ENCODE data around the gene DDX20.

- TF ChIP-seq, protein P1, sequence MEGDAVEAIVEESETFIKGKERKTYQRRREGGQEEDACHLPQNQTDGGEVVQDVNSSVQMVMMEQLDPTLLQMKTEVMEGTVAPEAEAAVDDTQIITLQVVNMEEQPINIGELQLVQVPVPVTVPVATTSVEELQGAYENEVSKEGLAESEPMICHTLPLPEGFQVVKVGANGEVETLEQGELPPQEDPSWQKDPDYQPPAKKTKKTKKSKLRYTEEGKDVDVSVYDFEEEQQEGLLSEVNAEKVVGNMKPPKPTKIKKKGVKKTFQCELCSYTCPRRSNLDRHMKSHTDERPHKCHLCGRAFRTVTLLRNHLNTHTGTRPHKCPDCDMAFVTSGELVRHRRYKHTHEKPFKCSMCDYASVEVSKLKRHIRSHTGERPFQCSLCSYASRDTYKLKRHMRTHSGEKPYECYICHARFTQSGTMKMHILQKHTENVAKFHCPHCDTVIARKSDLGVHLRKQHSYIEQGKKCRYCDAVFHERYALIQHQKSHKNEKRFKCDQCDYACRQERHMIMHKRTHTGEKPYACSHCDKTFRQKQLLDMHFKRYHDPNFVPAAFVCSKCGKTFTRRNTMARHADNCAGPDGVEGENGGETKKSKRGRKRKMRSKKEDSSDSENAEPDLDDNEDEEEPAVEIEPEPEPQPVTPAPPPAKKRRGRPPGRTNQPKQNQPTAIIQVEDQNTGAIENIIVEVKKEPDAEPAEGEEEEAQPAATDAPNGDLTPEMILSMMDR (IDR thresholded peaks at IDR 0.05): no peak
- no peak for TF ChIP-seq POLR2A (IDR thresholded peaks at IDR 0.05)
These were observed 6.0 kb downstream of the DDX20 start for GRCh38 chr1:111761717-111762116.
